ENCODE results near the gene USP37.

DNA sequence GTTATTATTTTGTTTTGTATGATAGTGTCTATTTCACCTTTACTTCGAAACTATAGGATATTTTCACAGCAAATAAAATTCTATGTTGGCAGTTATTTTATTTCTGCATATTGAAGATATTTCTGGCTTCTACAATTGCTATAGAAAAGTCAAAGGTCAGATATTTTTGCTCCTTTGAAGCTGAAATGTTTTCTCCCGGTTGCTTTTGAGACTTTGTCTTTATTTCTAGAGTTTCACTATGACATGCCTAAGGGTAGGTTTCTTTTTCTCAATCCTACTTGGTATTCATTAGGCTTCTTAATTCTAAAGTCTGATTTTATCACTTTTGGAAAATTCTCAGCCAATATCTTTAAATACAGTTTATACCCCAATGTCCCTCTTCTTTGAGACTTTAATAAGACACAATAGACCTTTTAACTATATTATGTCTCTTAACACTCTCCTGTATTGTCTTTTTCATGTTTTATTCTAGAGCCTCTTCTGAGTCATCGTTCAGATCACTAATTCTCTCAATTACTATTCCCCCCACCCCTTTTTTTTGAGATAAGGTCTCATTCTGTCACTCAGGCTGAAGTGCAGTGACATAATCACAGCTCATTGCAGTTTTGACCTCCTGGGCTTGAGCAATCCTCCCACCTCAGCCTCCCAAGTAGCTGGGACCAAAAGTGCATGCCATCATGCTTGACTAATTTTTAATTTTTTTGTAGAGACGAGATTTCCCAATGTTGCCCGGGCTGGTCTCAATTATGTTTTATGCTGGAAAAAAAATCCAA, 50.5 kb downstream of the USP37 start:
- TF ChIP-seq, protein P1, sequence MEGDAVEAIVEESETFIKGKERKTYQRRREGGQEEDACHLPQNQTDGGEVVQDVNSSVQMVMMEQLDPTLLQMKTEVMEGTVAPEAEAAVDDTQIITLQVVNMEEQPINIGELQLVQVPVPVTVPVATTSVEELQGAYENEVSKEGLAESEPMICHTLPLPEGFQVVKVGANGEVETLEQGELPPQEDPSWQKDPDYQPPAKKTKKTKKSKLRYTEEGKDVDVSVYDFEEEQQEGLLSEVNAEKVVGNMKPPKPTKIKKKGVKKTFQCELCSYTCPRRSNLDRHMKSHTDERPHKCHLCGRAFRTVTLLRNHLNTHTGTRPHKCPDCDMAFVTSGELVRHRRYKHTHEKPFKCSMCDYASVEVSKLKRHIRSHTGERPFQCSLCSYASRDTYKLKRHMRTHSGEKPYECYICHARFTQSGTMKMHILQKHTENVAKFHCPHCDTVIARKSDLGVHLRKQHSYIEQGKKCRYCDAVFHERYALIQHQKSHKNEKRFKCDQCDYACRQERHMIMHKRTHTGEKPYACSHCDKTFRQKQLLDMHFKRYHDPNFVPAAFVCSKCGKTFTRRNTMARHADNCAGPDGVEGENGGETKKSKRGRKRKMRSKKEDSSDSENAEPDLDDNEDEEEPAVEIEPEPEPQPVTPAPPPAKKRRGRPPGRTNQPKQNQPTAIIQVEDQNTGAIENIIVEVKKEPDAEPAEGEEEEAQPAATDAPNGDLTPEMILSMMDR (IDR thresholded peaks at IDR 0.05; ENCODE audit: borderline replicate concordance, extremely low read depth, low read length, poor library complexity, severe bottlenecking): no peak
- no peak for TF ChIP-seq EZH2 (IDR thresholded peaks at IDR 0.05; ENCODE audit: borderline replicate concordance, low read depth, low read length, severe bottlenecking)

Measured in DND-41 (cell line).